ENCODE data around the gene SCFD2.

The SCFD2 gene

GRCh38 chr4:52947401-52948056, 418.3 kb downstream of the SCFD2 start:
- DNase-seq: no peak

- DNase-seq: no peak
These were observed 419.0 kb downstream of the SCFD2 start for GRCh38 chr4:52946855-52947254.

- no peak for DNase-seq
These were observed 419.9 kb downstream of the SCFD2 start for GRCh38 chr4:52945982-52946381.

GRCh38 chr4:52945326-52945898, 420.4 kb downstream of the SCFD2 start:
- DNase-seq: no peak

- DNase-seq: no peak
These were observed 422.2 kb downstream of the SCFD2 start for GRCh38 chr4:52943677-52944076.

GRCh38 chr4:52942936-52943335, 422.9 kb downstream of the SCFD2 start:
- DNase-seq: no peak

GRCh38 chr4:52941450-52941849, 424.4 kb downstream of the SCFD2 start:
- no peak for DNase-seq

- DNase-seq: no peak
These were observed 426.1 kb downstream of the SCFD2 start for GRCh38 chr4:52939739-52940138.

- no peak for DNase-seq
These were observed 426.5 kb downstream of the SCFD2 start for GRCh38 chr4:52939325-52939724.

GRCh38 chr4:52937829-52938228, 428.0 kb downstream of the SCFD2 start:
- DNase-seq: no peak

- DNase-seq: no peak
These were observed 429.1 kb downstream of the SCFD2 start for GRCh38 chr4:52936729-52937128.

GRCh38 chr4:52935317-52935716, 430.5 kb downstream of the SCFD2 start:
- no peak for DNase-seq

- no peak for DNase-seq
These were observed 432.1 kb downstream of the SCFD2 start for GRCh38 chr4:52933738-52934137.

GRCh38 chr4:52932591-52933470, 433.0 kb downstream of the SCFD2 start:
- DNase-seq: peak; percentile 9

- DNase-seq: no peak
These were observed 434.6 kb downstream of the SCFD2 start for GRCh38 chr4:52931243-52931642.

- DNase-seq: no peak
These were observed 439.5 kb downstream of the SCFD2 start for GRCh38 chr4:52926196-52926974.

- DNase-seq: peak; percentile 32
These were observed 440.3 kb downstream of the SCFD2 start for GRCh38 chr4:52925531-52925968.

- DNase-seq: no peak
These were observed 446.4 kb downstream of the SCFD2 start for GRCh38 chr4:52919461-52919860.

GRCh38 chr4:52917817-52918216, 448.0 kb downstream of the SCFD2 start:
- no peak for DNase-seq

GRCh38 chr4:52915730-52916300, 450.0 kb downstream of the SCFD2 start:
- no peak for DNase-seq

GRCh38 chr4:52915191-52915590, 450.7 kb downstream of the SCFD2 start:
- no peak for DNase-seq

- DNase-seq: peak; percentile 23
These were observed 451.7 kb downstream of the SCFD2 start for GRCh38 chr4:52914051-52914605.

Measured in EL (cell line).